ENCODE results near the gene PRKCQ.

Gene PRKCQ

GRCh38 chr10:6579904-6580278 lies at the start of gene PRKCQ:
PRKCQ (minus strand) TSS chr10:6580276; CDS start chr10:6515135, 65,141 bp downstream.
- peak; percentile 61 for ATAC-seq (ENCODE audit: low read depth)
- H3K4me3 ChIP-seq (ENCODE audit: severe bottlenecking) = peak within 1 kb of the TSS; percentile 84
- H3K27me3 ChIP-seq (ENCODE audit: insufficient read depth, poor library complexity, severe bottlenecking) = no peaks in the 10 kb centered on the region
- DNase-seq (ENCODE audit: low spot score) = no peak
- H3K27ac ChIP-seq (ENCODE audit: poor library complexity, severe bottlenecking) = peak within 1 kb of the TSS; percentile 22
- TF ChIP-seq, protein P1, sequence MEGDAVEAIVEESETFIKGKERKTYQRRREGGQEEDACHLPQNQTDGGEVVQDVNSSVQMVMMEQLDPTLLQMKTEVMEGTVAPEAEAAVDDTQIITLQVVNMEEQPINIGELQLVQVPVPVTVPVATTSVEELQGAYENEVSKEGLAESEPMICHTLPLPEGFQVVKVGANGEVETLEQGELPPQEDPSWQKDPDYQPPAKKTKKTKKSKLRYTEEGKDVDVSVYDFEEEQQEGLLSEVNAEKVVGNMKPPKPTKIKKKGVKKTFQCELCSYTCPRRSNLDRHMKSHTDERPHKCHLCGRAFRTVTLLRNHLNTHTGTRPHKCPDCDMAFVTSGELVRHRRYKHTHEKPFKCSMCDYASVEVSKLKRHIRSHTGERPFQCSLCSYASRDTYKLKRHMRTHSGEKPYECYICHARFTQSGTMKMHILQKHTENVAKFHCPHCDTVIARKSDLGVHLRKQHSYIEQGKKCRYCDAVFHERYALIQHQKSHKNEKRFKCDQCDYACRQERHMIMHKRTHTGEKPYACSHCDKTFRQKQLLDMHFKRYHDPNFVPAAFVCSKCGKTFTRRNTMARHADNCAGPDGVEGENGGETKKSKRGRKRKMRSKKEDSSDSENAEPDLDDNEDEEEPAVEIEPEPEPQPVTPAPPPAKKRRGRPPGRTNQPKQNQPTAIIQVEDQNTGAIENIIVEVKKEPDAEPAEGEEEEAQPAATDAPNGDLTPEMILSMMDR (IDR thresholded peaks at IDR 0.05; ENCODE audit: poor library complexity, severe bottlenecking) = no peak
- H3K9me3 ChIP-seq (ENCODE audit: severe bottlenecking) = no peaks in the 10 kb centered on the region
- peaks cover 10% of the 10 kb centered on the region; the same call in 1 of the 2 replicates for H3K36me3 ChIP-seq (ENCODE audit: low read depth)
- peaks cover 3% of the 10 kb centered on the region for H3K4me1 ChIP-seq (ENCODE audit: insufficient read depth, poor library complexity, severe bottlenecking)

DNA sequence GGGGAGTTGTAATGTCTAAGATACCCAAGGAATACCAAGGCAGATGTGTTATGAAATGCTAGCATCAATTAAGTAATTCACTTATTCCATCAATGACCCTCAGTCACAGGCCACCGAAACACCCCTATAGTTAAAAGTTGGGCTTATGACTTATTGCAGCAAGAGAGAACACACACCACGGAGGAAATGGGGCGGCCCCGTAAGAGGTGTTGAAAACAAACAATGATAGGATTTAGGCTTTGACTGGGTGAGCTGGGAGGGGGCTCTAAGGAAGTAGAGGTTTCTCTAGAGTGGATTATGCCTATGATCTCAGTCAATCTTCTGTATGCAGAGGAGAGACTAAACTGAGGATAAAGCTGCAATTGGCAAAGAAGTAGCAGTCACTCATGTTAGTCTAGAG lies 45.4 kb upstream of the PRKCQ start:
- H3K9me3 ChIP-seq (ENCODE audit: severe bottlenecking) = no peaks in the 10 kb centered on the region
- H3K36me3 ChIP-seq (ENCODE audit: low read depth) = no peaks in the 10 kb centered on the region
- DNase-seq (ENCODE audit: low spot score) = no peak
- TF ChIP-seq, protein P1 (IDR thresholded peaks at IDR 0.05; ENCODE audit: poor library complexity, severe bottlenecking) = no peak
- ATAC-seq (ENCODE audit: low read depth) = no peak
- no peak overlapping the region for H3K4me3 ChIP-seq (ENCODE audit: severe bottlenecking)
- H3K27ac ChIP-seq (ENCODE audit: poor library complexity, severe bottlenecking) = no peak overlapping the region
- no peaks in the 10 kb centered on the region for H3K4me1 ChIP-seq (ENCODE audit: insufficient read depth, poor library complexity, severe bottlenecking)
- H3K27me3 ChIP-seq (ENCODE audit: insufficient read depth, poor library complexity, severe bottlenecking) = no peaks in the 10 kb centered on the region

DNA sequence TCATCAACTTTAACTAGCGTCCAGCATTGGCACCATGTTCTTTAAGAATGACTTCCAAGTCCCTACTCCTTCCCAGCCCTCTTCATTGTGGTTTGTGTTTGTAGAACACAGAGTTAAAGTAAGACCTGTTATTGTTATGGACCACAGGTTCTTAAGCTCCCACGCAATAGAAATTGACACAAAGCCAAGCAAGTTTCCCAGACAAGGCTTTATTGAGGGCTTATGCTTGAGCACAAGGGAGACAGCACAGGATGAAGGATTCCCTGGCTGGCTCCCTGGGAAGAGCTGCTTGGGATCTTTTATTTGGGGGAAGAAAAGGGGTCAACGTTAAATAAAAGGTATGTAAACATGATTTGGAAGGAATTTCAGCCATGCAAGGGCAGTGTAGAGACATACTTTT lies 44.3 kb upstream of the PRKCQ start:
- TF ChIP-seq, protein P1 (IDR thresholded peaks at IDR 0.05; ENCODE audit: poor library complexity, severe bottlenecking) = no peak
- H3K4me3 ChIP-seq (ENCODE audit: severe bottlenecking) = no peak overlapping the region
- H3K9me3 ChIP-seq (ENCODE audit: severe bottlenecking) = no peaks in the 10 kb centered on the region
- H3K4me1 ChIP-seq (ENCODE audit: insufficient read depth, poor library complexity, severe bottlenecking) = no peaks in the 10 kb centered on the region
- no peak for ATAC-seq (ENCODE audit: low read depth)
- no peaks in the 10 kb centered on the region for H3K36me3 ChIP-seq (ENCODE audit: low read depth)
- no peaks in the 10 kb centered on the region for H3K27me3 ChIP-seq (ENCODE audit: insufficient read depth, poor library complexity, severe bottlenecking)
- no peak overlapping the region for H3K27ac ChIP-seq (ENCODE audit: poor library complexity, severe bottlenecking)
- DNase-seq (ENCODE audit: low spot score) = no peak

GRCh38 chr10:6622921-6623320 lies 42.8 kb upstream of the PRKCQ start:
- H3K4me3 ChIP-seq (ENCODE audit: severe bottlenecking) = no peak overlapping the region
- no peaks in the 10 kb centered on the region for H3K27me3 ChIP-seq (ENCODE audit: insufficient read depth, poor library complexity, severe bottlenecking)
- ATAC-seq (ENCODE audit: low read depth) = no peak
- no peak overlapping the region for H3K27ac ChIP-seq (ENCODE audit: poor library complexity, severe bottlenecking)
- H3K9me3 ChIP-seq (ENCODE audit: severe bottlenecking) = no peaks in the 10 kb centered on the region
- TF ChIP-seq, protein P1 (IDR thresholded peaks at IDR 0.05; ENCODE audit: poor library complexity, severe bottlenecking) = no peak
- no peaks in the 10 kb centered on the region for H3K4me1 ChIP-seq (ENCODE audit: insufficient read depth, poor library complexity, severe bottlenecking)
- no peaks in the 10 kb centered on the region for H3K36me3 ChIP-seq (ENCODE audit: low read depth)
- DNase-seq (ENCODE audit: low spot score) = no peak

DNA sequence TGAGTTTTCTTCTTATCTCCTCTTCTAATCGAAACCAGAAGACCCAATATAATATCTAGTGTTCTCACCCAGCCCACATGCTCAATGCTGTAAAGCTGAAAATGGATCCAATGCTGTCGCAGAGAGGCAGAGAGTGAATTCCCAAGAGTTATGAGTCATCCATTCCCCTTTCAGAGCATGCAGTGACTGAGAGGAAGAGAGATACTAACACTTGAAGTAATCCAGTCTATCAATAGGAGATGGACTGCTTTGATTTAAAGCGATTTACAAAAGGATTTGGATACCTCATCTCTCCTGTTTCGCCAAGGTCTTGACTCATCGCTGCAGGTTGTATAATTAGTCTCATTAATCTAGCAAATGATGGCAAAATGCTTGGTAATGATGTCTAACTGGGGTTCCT lies 41.5 kb upstream of the PRKCQ start:
- Histone ChIP-seq H3K27ac (ENCODE audit: poor library complexity, severe bottlenecking) (no peak overlapping the region), H3K4me3 (ENCODE audit: severe bottlenecking) (no peak overlapping the region), H3K4me1 (ENCODE audit: insufficient read depth, poor library complexity, severe bottlenecking) (no peaks in the 10 kb centered on the region), H3K27me3 (ENCODE audit: insufficient read depth, poor library complexity, severe bottlenecking) (no peaks in the 10 kb centered on the region), H3K36me3 (ENCODE audit: low read depth) (no peaks in the 10 kb centered on the region), H3K9me3 (ENCODE audit: severe bottlenecking) (no peaks in the 10 kb centered on the region)
- ATAC-seq (ENCODE audit: low read depth) (peak; percentile 55; the same call in 2 of the 3 replicates), DNase-seq (ENCODE audit: low spot score) (no peak)
- TF ChIP-seq, protein P1 (IDR thresholded peaks at IDR 0.05; ENCODE audit: poor library complexity, severe bottlenecking) = no peak
